A673 (cell line): ENCODE measurements around the gene LRRC27. TPM values are rescaled to one million over a fixed set of nuclear protein-coding genes. Genes with fewer than 3 reads are reported as not detected.
"Not testable (repeated sequence)": the region's sequence is repeated elsewhere in the genome, so short reads cannot be mapped to it uniquely, and the experiment has no call there.

ENCODE experiments used
- BruUV-seq: library from RNA; stranded (reverse); fragments of 400-500 nt; replicated peaks from 2 replicates; lab custom pipeline; 2021; lab: Mats Ljungman, UMichigan
- CTCF ChIA-PET: fragments of 300-600 bp; sonication (Branson Sonifier 250); formaldehyde crosslinking; loops from one replicate; lab custom pipeline; 2022; ENCODE audit warnings: antibody characterized with exemption; lab: Charles Lee
- POLR2A ChIA-PET: fragments of 300-600 bp; sonication (Branson Sonifier 250); formaldehyde crosslinking; loops from one replicate; lab custom pipeline; 2022; ENCODE audit warnings: antibody characterized with exemption; ENCODE audit not compliant: low non-redundant PET; lab: Charles Lee
- DNase-seq: peaks from one replicate; pipeline ENCODE4 v3.0.0-alpha.2; 2015; ENCODE audit warnings: low spot score
- H3K27ac ChIP-seq: fragments of 200-600 bp; sonication (generic); 2 replicates; pipeline ENCODE4 v1.5.1; 2016; ENCODE audit warnings: mixed run types, low read depth, mild to moderate bottlenecking, mixed read lengths, antibody characterized with exemption, low read length; ENCODE audit not compliant: poor library complexity, severe bottlenecking
- H3K27me3 ChIP-seq: fragments of 200-600 bp; sonication (generic); replicated peaks from 2 replicates; pipeline ENCODE4 v1.6.1; 2017; ENCODE audit warnings: mixed run types, low read depth, mild to moderate bottlenecking, mixed read lengths, antibody characterized with exemption, low read length; ENCODE audit not compliant: insufficient read depth, poor library complexity
- H3K36me3 ChIP-seq: fragments of 200-600 bp; sonication (generic); 2 replicates; pipeline ENCODE4 v1.6.1; 2016; ENCODE audit warnings: mixed run types, mild to moderate bottlenecking, mixed read lengths, antibody characterized with exemption, low read length; ENCODE audit not compliant: insufficient read depth, poor library complexity, severe bottlenecking
- H3K4me1 ChIP-seq: fragments of 200-600 bp; sonication (generic); 2 replicates; pipeline ENCODE4 v1.6.1; 2017; ENCODE audit warnings: mixed run types, mild to moderate bottlenecking, mixed read lengths, antibody characterized with exemption, low read length; ENCODE audit not compliant: insufficient read depth, poor library complexity, severe bottlenecking
- H3K4me3 ChIP-seq: fragments of 200-600 bp; sonication (generic); 2 replicates; pipeline ENCODE4 v1.5.1; 2016; ENCODE audit warnings: low read depth, mixed run types, mild to moderate bottlenecking, mixed read lengths, low read length; ENCODE audit not compliant: poor library complexity, severe bottlenecking
- H3K9me3 ChIP-seq: fragments of 200-600 bp; sonication (generic); 2 replicates; pipeline ENCODE4 v1.6.1; 2016; ENCODE audit warnings: mixed run types, low read depth, mild to moderate bottlenecking, mixed read lengths, antibody characterized with exemption, low read length; ENCODE audit not compliant: poor library complexity, severe bottlenecking
- EZH2 ChIP-seq: fragments of 200-600 bp; sonication (generic); IDR thresholded peaks from 2 replicates; pipeline ENCODE4 v1.6.1; 2017; ENCODE audit warnings: borderline replicate concordance, low read depth, mild to moderate bottlenecking, mixed read lengths, antibody characterized with exemption, low read length; ENCODE audit not compliant: poor library complexity, severe bottlenecking
- intact Hi-C: fragments of 100-400 bp; cut with micrococcal nuclease; formaldehyde crosslinking; loops from one replicate; pipeline ENCODE4 v1.10.0; 2022; ENCODE audit not compliant: unreplicated experiment
- total RNA-seq: library from RNA; stranded (reverse); gene quantifications from 2 replicates; pipeline ENCODE4 v1.2.3, GENCODE V29; 2021
- TF ChIP-seq, protein P1 (sequence below): fragments of 300-800, 200-600 bp; sonication (generic); conservative IDR thresholded peaks from 2 replicates; pipeline ENCODE4 v1.5.1; 2017; ENCODE audit warnings: low read depth, mild to moderate bottlenecking, antibody characterized with exemption, low read length, moderate library complexity, mixed read lengths

Gene LRRC27
- total RNA-seq, 1 experiment from 2014 or later: 11.5 TPM

DNA sequence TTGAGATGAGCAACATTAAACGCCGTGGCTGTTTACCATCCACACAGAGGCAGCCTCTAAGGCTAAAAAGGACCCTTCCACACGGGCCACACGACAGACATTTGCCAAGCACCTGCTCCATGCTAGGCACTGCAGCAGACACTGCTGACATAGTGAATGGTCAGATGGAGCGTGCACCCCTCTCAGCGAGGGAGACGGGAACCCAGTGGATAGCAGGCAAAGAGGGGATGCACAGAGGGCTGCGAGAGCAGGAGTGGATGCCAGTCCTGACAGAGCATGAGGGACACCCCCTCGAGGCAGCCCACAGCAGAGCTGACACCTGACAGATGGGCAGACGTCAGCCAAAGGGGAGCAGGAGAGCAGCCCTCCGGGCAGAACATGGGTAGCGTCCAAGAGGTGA, 18.7 kb upstream of the LRRC27 start:
- Histone ChIP-seq H3K9me3 (peaks cover 6% of the 10 kb centered on the region), H3K4me3 (no peak overlapping the region), H3K36me3 (no peaks in the 10 kb centered on the region), H3K27ac (no peak overlapping the region), H3K4me1 (peaks cover 6% of the 10 kb centered on the region), H3K27me3 (no peaks in the 10 kb centered on the region)
- DNase-seq: no peak
- BruUV-seq: no TSS peak
- ChIA-PET CTCF (no interaction called here), POLR2A (no interaction called here)
- TF ChIP-seq, protein P1, sequence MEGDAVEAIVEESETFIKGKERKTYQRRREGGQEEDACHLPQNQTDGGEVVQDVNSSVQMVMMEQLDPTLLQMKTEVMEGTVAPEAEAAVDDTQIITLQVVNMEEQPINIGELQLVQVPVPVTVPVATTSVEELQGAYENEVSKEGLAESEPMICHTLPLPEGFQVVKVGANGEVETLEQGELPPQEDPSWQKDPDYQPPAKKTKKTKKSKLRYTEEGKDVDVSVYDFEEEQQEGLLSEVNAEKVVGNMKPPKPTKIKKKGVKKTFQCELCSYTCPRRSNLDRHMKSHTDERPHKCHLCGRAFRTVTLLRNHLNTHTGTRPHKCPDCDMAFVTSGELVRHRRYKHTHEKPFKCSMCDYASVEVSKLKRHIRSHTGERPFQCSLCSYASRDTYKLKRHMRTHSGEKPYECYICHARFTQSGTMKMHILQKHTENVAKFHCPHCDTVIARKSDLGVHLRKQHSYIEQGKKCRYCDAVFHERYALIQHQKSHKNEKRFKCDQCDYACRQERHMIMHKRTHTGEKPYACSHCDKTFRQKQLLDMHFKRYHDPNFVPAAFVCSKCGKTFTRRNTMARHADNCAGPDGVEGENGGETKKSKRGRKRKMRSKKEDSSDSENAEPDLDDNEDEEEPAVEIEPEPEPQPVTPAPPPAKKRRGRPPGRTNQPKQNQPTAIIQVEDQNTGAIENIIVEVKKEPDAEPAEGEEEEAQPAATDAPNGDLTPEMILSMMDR: no peak
- TF ChIP-seq EZH2: no peak
- intact Hi-C loops: no loop called here

DNA sequence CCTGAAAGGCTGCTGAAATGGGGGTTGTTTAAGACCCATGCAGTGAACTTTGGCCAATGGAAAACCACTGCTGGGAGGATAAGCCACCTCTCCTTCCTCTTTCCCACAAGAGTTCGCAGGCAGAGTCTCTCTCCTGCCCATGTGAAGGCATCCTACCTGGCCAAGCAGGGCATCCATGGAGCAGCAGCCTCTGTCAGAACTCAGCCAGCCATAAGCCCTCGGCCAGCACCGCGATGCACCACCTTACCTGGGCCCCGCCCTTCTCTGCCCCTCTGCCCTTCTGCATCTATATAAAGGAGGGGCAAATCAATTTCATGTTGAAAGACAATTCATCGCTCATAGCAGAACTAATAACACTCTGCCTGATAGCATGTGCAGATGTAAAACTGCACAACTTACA, 18.1 kb upstream of the LRRC27 start:
- Histone ChIP-seq H3K4me1 (peaks cover under 1% of the 10 kb centered on the region), H3K4me3 (no peak overlapping the region), H3K27me3 (no peaks in the 10 kb centered on the region), H3K27ac (no peak overlapping the region), H3K36me3 (no peaks in the 10 kb centered on the region), H3K9me3 (peaks cover 6% of the 10 kb centered on the region)
- ChIA-PET CTCF (no interaction called here), POLR2A (no interaction called here)
- DNase-seq: no peak
- no TSS peak for BruUV-seq
- intact Hi-C loops: no loop called here
- no peak for TF ChIP-seq EZH2
- TF ChIP-seq, protein P1: no peak

DNA sequence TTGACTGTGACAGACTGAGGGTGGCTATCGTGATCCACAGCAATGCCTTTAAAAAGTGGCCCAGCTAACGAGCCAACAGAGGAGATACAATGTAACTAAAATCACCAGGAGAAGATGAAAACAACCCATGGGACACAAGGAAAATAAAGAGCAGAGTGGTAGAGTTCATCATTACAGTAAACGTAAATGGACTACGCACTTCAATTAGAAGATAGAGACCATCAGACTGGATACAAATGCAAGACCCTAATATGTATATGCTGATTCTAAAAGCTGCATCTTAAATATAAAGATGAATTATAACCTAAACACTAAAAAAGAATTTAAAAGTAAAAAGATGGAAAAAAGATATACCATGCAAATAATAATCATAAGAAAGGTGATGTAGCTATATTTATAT, 17.7 kb upstream of the LRRC27 start:
- Histone ChIP-seq H3K9me3 (peaks cover 6% of the 10 kb centered on the region), H3K4me1 (peaks cover 3% of the 10 kb centered on the region), H3K27ac (no peak overlapping the region), H3K36me3 (no peaks in the 10 kb centered on the region), H3K4me3 (no peak overlapping the region), H3K27me3 (no peaks in the 10 kb centered on the region)
- intact Hi-C loops: no loop called here
- POLR2A ChIA-PET: no interaction called here
- BruUV-seq: no TSS peak
- TF ChIP-seq EZH2: no peak
- TF ChIP-seq, protein P1: no peak
- DNase-seq: no peak
- CTCF ChIA-PET: no interaction called here

DNA sequence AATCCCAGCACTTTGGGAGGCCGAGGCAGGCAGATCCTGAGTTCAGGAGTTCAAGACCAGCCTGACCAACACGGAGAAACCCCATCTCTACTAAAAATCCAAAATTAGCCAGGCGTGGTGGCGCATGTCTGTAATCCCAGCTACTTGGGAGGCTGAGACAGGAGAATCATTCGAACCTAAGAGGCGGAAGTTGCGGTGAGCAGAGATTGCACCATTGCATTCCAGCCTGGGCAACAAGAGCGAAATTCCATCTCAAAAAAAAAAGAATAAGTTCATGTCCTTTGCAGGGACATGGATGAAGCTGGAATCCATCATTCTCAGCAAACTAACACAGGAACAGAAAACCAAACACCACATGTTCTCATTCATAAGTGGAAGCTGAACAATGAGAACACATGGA, 17.1 kb upstream of the LRRC27 start:
- H3K4me1 ChIP-seq, BruUV-seq, H3K4me3 ChIP-seq, H3K27ac ChIP-seq, H3K9me3 ChIP-seq, H3K27me3 ChIP-seq, CTCF ChIA-PET, DNase-seq, intact Hi-C loops, H3K36me3 ChIP-seq, POLR2A ChIA-PET: not testable (repeated sequence)
